Neutrophil (primary cell): ENCODE results near the gene ARHGAP22.

Experiments
- H3K27ac ChIP-seq: fragments of 200-600 bp; sonication (generic); 2 replicates; pipeline ENCODE4 v1.5.1; 2016; ENCODE audit warnings: mild to moderate bottlenecking, moderate library complexity
- H3K27me3 ChIP-seq: fragments of 200-600 bp; sonication (generic); 2 replicates; pipeline ENCODE4 v1.6.0; 2016; ENCODE audit warnings: mild to moderate bottlenecking
- H3K36me3 ChIP-seq: fragments of 200-600 bp; sonication (generic); 2 replicates; pipeline ENCODE4 v1.5.1; 2017
- H3K4me1 ChIP-seq, 2 experiments: fragments of 200-600 bp in 1 of 2; sonication (generic) in 1 of 2; 1 replicate in 1 of 2; 2 replicates in 1 of 2; pipeline versions ENCODE4 v1.5.1 to v1.6.1; 2013 to 2016; ENCODE audit warnings: low read depth in 1 of 2, low read length in 1 of 2, mild to moderate bottlenecking in 1 of 2, moderate library complexity in 1 of 2; ENCODE audit not compliant: control insufficient read depth in 1 of 2, insufficient read depth in 1 of 2
- H3K4me3 ChIP-seq, 2 experiments: fragments of 200-600 bp in 1 of 2; sonication (generic) in 1 of 2; 1 replicate in 1 of 2; 2 replicates in 1 of 2; pipeline ENCODE4 v1.5.1; 2013 to 2016; ENCODE audit warnings: low read depth in 1 of 2, low read length in 1 of 2, mild to moderate bottlenecking in 1 of 2, moderate library complexity in 1 of 2
- H3K9me3 ChIP-seq: fragments of 200-600 bp; sonication (generic); 2 replicates; pipeline ENCODE4 v1.5.1; 2016
- TF ChIP-seq, protein P1 (sequence below): fragments of 200-600 bp; sonication (generic); IDR thresholded peaks from 2 replicates; pipeline ENCODE4 v1.5.1; 2016; ENCODE audit warnings: antibody characterized with exemption

The ARHGAP22 gene

DNA sequence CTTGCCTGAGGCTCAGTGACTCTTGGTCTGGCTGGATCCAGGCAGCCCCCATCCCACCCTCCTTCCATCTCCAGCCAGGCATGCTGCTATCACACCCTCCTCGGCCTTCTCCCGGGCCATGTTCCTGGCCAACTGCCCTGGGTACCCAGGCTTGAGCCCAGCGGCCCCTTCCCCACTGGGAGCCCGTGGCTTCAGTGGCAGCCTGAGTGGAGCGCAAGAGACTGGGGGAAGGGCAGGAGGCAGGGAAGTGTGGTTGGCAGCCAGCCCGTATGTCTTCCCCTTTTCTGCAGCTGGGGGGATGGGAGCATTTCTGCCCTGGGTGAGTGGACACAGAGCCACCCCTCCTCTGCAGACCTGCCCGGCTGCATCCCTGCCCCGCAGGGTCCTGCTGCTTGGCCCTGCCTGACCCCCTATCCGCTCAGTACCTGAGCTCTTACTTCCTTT is 148.5 kb downstream of the ARHGAP22 start:
- Histone ChIP-seq H3K36me3 (no peaks in the 10 kb centered on the region), H3K4me3 (peak overlapping the region; percentile 5 to 53), H3K27me3 (no peaks in the 10 kb centered on the region), H3K4me1 (peaks cover 9 to 16% of the 10 kb centered on the region in 2 experiments), H3K9me3 (no peaks in the 10 kb centered on the region), H3K27ac (peak overlapping the region; percentile 23)
- TF ChIP-seq, protein P1, sequence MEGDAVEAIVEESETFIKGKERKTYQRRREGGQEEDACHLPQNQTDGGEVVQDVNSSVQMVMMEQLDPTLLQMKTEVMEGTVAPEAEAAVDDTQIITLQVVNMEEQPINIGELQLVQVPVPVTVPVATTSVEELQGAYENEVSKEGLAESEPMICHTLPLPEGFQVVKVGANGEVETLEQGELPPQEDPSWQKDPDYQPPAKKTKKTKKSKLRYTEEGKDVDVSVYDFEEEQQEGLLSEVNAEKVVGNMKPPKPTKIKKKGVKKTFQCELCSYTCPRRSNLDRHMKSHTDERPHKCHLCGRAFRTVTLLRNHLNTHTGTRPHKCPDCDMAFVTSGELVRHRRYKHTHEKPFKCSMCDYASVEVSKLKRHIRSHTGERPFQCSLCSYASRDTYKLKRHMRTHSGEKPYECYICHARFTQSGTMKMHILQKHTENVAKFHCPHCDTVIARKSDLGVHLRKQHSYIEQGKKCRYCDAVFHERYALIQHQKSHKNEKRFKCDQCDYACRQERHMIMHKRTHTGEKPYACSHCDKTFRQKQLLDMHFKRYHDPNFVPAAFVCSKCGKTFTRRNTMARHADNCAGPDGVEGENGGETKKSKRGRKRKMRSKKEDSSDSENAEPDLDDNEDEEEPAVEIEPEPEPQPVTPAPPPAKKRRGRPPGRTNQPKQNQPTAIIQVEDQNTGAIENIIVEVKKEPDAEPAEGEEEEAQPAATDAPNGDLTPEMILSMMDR: no peak

DNA sequence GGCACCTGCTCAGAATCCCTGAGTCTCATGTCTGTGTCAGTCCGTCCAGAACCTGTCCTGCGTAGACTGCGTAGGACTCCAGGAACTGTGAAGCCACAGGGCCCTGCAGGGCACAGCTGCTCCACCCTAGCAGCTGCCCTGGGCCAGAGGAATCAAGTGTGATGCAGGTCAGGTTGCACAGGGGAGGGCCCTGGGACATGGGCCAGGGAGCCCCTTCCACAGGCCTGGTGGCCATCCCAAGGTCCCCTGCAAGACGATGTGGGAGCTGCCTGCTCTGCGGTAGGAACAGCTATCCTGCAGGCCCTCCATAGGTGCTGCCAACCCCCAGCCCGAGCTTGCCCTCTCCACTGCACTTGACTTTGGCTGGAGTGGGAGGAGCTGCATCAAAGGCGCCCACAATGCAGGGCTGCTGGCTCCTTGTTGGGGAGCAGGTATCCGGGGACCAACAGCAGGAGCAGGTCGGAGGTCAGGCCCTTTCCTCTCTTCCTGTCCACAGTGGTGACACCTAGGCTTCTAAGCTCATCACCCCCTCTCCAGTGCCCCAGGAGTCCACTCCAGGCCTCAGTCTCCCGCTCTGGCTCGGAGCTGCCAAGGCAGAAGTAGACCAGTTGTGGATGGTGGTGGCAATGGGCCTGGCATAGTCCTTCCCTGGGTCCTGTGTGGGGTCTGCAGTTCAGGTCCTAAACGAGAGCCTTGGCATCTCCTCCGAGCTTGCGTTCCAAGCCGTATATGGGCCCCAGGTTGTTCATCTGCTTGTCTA is 149.3 kb downstream of the ARHGAP22 start:
- H3K4me3 ChIP-seq: no peak overlapping the region
- no peaks in the 10 kb centered on the region for H3K9me3 ChIP-seq
- no peaks in the 10 kb centered on the region for H3K36me3 ChIP-seq
- H3K27ac ChIP-seq: no peak overlapping the region
- no peaks in the 10 kb centered on the region for H3K27me3 ChIP-seq
- H3K4me1 ChIP-seq: peaks cover 9 to 16% of the 10 kb centered on the region in 2 experiments
- TF ChIP-seq, protein P1: no peak

DNA sequence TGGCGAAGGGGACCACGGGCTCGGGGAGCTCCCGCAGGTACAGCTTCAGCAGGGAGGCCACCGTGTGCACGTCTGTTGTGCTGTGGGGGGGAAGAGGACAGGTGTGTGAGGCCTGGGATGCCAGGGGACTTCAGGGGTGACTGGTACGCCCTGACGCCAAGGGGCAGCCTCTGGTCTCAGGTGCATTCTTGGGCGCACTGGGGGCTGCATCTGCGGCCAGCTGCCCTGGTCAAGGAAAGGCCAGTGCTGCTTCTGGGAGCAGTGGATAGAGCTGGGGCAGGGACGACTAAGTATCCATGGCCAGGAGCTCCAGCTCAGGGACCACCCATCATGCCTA is 149.8 kb downstream of the ARHGAP22 start:
- Histone ChIP-seq H3K4me1 (peaks cover 9 to 16% of the 10 kb centered on the region in 2 experiments), H3K27ac (no peak overlapping the region), H3K36me3 (no peaks in the 10 kb centered on the region), H3K27me3 (no peaks in the 10 kb centered on the region), H3K4me3 (no peak overlapping the region), H3K9me3 (no peaks in the 10 kb centered on the region)
- TF ChIP-seq, protein P1: no peak

DNA sequence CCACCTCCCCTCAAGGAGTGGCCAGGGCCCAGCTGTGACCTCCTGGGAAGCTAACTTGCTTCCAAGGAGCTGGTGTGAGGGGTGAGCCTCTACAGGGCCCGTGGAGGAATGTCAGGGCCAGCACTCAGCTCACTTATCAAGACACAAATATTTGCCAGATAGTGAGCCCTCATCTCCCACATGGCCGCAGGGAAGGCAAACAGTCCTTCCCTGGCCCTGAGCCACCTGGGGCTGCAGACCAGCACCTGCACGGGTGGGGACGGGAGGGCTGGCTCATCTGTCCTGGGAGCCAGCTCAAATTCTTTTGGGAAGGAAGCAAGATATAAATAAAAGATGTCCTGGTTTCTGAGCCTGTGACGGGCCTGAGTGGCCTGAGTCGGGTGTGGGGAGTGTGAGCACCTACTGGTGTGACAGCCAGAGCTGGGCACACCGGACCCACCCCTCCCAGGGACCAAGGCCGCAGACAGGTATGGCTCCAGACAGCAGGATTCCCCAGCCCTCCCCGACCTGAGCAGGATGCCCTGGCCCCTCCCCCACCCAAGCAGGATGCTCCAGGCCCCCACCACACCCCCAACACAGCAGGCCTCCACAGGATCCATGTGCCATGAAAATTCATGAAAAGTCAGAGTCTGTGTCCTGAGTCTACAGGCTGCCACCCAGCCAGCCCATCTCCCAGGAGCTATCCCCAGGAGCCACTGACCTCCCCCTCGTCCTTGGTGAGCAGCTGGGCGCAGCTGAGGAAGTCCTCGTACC is 150.4 kb downstream of the ARHGAP22 start:
- TF ChIP-seq, protein P1: no peak
- H3K27me3 ChIP-seq: no peaks in the 10 kb centered on the region
- H3K27ac ChIP-seq: no peak overlapping the region
- H3K9me3 ChIP-seq: no peaks in the 10 kb centered on the region
- no peaks in the 10 kb centered on the region for H3K36me3 ChIP-seq
- peaks cover 9 to 16% of the 10 kb centered on the region in 2 experiments for H3K4me1 ChIP-seq
- no peak overlapping the region for H3K4me3 ChIP-seq

DNA sequence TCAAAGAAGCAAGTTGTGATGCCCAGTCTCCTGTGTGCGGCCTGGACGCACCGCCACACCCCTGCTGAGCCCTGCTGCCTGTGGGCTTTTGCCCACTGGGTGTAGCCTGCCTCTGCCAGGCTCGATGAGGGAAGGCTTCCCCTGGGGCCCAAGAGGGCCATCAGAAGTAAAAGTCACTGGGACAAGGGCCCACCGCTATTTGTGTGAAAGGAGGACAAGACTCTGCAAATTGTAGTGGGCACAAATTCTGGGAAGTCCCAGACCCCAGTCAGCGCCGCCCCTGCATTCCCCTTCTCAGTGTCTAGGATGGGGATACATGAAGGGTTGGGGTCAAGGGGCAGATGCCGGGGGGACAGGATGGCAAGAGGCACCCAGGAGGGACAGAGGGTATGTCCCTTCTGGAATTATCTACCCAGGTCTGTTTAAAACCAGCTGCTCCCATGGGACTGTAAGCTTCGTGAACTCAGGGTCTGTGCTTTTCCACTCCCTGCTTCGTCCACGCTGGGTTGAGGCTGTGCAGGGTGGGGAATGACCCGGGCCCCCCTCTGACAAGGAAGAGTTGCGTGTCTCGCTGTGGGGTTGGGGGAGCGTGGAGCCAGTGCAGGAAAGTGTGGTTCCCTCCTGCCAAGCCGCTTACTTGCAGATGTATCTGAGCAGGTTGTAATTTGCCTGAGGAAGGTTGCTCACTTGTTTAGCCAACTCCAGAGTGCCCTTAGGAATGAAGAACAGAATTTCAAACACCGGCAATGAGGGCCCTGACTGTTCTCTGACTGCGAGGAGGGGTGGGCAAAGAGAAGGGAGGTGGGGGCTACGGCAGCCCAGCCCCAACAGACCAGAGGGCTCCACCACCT is 151.2 kb downstream of the ARHGAP22 start:
- H3K27me3 ChIP-seq: no peaks in the 10 kb centered on the region
- TF ChIP-seq, protein P1: no peak
- no peak overlapping the region for H3K27ac ChIP-seq
- peaks cover 9 to 16% of the 10 kb centered on the region in 2 experiments for H3K4me1 ChIP-seq
- no peak overlapping the region for H3K4me3 ChIP-seq
- no peaks in the 10 kb centered on the region for H3K9me3 ChIP-seq
- no peaks in the 10 kb centered on the region for H3K36me3 ChIP-seq
